ENCODE data around the gene TTLL8.

DNA sequence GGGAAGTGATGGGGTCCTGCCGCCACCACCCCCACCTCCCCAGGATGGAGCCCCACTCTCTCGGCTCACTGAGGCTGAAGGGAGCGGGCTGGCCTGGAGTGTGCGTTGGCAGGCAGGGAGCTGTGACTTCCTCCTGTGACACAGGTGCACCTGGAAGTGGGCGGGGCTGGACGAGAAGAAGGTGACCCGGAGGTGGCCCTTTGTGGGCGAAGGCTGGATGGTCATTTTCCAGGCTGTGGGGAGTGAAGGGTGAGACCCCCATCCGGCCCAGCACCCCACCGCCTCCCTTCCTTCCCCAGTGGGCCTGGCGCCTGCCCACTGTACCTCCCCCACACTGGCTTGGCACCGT is 60.9 kb downstream of the TTLL8 start:
- TF ChIP-seq, protein P1, sequence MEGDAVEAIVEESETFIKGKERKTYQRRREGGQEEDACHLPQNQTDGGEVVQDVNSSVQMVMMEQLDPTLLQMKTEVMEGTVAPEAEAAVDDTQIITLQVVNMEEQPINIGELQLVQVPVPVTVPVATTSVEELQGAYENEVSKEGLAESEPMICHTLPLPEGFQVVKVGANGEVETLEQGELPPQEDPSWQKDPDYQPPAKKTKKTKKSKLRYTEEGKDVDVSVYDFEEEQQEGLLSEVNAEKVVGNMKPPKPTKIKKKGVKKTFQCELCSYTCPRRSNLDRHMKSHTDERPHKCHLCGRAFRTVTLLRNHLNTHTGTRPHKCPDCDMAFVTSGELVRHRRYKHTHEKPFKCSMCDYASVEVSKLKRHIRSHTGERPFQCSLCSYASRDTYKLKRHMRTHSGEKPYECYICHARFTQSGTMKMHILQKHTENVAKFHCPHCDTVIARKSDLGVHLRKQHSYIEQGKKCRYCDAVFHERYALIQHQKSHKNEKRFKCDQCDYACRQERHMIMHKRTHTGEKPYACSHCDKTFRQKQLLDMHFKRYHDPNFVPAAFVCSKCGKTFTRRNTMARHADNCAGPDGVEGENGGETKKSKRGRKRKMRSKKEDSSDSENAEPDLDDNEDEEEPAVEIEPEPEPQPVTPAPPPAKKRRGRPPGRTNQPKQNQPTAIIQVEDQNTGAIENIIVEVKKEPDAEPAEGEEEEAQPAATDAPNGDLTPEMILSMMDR (IDR thresholded peaks at IDR 0.05): no peak
- peak; percentile 1 for TF ChIP-seq POLR2A (IDR thresholded peaks at IDR 0.05)
